Dermis lymphatic vessel endothelial cell (primary cell): Measurements from ENCODE around the gene MUC5B. TPM values are rescaled to one million over a fixed set of nuclear protein-coding genes. Genes with fewer than 3 reads are reported as not detected.

Experiments
- total RNA-seq: library from RNA; depleted of rRNA; stranded (reverse); fragments of >200 nt; gene quantifications from 2 replicates; pipeline ENCODE4 v1.2.1, GENCODE V29; 2014

Gene MUC5B
- not detected in 2 replicates for total RNA-seq

GRCh38 chr11:1222491-1223345 is at the start of gene MUC5B:
Gene MUC5B, plus strand, starts transcription at chr11:1223066. Its CDS starts 58 bp downstream, at chr11:1223124.

GRCh38 chr11:1309498-1310317 is 86.8 kb downstream of the MUC5B start, which contains the start of gene TOLLIP:
Gene TOLLIP, minus strand, starts transcription at chr11:1309632. Its CDS starts 134 bp downstream, at chr11:1309498.

Other genes starting within 250 kb of the MUC5B start
- not detected in 2 replicates for gene MUC6, start 186.3 kb upstream of the MUC5B start, total RNA-seq
- not detected in 2 replicates for gene MUC2, start 148.2 kb upstream of the MUC5B start, total RNA-seq
- gene MUC5AC, start 65.1 kb upstream of the MUC5B start, total RNA-seq, result not detected in 2 replicates
- gene TOLLIP, start 86.6 kb downstream of the MUC5B start, total RNA-seq, result 18.1 and 22.6 TPM in 2 replicates
- gene BRSK2, start 166.9 kb downstream of the MUC5B start, total RNA-seq, result 0.17 and 0.33 TPM in 2 replicates